NOMO-1 treated with dmso at 0.1 percent for 144 hours (cell line): ENCODE data around the gene ACSBG1.

Experiments
- DNase-seq: peaks from one replicate; lab custom pipeline; 2025; ENCODE audit not compliant: unreplicated experiment; lab: John Stamatoyannopoulos, UW

The ACSBG1 gene, protein sequence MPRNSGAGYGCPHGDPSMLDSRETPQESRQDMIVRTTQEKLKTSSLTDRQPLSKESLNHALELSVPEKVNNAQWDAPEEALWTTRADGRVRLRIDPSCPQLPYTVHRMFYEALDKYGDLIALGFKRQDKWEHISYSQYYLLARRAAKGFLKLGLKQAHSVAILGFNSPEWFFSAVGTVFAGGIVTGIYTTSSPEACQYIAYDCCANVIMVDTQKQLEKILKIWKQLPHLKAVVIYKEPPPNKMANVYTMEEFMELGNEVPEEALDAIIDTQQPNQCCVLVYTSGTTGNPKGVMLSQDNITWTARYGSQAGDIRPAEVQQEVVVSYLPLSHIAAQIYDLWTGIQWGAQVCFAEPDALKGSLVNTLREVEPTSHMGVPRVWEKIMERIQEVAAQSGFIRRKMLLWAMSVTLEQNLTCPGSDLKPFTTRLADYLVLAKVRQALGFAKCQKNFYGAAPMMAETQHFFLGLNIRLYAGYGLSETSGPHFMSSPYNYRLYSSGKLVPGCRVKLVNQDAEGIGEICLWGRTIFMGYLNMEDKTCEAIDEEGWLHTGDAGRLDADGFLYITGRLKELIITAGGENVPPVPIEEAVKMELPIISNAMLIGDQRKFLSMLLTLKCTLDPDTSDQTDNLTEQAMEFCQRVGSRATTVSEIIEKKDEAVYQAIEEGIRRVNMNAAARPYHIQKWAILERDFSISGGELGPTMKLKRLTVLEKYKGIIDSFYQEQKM

GRCh38 chr15:78234515-78235040, at the start of gene ACSBG1:
ACSBG1 (minus strand) TSS chr15:78234565; CDS start chr15:78234501, 64 bp downstream.
- DNase-seq = no peak

- no peak for DNase-seq
Measured at GRCh38 chr15:78282324-78282723, 48.0 kb upstream of the ACSBG1 start.

- DNase-seq = no peak
Measured at GRCh38 chr15:78280319-78281072, 46.1 kb upstream of the ACSBG1 start.

- DNase-seq = no peak
Measured at GRCh38 chr15:78276064-78276943, 41.9 kb upstream of the ACSBG1 start.

DNA sequence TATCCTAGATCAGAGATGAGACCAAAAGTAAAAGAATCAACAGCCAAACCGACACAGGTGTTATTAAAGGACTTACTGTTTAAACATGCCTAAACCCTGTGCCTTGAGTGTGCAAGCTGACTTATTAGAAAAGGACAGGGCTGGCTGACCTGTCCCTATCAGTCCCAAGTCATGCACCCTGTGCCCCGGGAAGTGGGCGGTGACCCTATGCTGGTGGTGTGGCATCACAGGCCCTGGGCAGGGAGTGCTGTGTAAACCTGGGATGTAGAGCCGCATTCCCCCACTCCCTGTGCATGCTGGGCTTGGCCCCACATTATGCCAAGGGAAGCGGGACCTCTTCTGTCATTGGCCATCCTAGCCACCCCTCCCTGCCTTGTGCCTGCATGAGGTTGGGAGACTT, 40.6 kb upstream of the ACSBG1 start:
- no peak for DNase-seq

GRCh38 chr15:78272776-78273175, 38.4 kb upstream of the ACSBG1 start:
- no peak for DNase-seq

DNA sequence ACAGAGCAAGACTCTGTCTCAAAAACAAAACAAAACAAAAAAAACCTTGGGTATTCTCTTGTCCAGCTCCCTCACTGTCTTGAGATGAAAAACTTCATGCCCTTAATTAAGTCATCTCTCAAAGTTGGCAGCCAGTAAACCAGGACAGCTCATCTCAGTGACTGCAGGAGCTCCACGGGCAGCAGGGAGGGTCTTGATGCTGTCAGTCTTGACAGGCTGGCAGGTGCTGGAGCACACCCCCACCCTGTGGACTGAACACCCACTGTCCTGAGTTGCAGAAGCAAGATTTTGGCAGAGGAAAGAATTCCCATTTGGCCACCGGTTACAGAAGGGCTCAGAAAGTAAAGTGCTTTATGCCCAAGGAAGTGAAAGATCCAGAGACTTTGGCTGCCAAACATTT, 38.0 kb upstream of the ACSBG1 start:
- DNase-seq = no peak

DNA sequence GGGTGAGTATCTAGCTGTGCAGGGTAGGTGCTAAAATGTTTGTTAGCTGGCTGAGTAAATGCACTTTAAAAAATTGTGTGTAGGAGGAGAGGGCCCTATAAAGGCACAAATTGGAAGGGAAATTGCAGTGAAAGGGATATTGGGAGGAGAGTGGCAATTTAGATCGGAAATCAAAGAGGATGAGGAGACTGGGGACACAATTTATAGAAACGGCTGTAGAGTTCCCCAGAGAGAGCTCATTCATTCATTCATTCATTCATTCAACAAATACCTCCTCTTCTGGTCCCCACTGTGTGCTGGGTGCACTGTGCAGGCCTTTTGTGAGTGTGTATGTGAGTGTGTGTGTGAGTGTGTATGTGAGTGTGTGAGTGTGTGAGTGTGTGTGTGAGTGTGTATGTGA, 32.4 kb upstream of the ACSBG1 start:
- no peak for DNase-seq

DNA sequence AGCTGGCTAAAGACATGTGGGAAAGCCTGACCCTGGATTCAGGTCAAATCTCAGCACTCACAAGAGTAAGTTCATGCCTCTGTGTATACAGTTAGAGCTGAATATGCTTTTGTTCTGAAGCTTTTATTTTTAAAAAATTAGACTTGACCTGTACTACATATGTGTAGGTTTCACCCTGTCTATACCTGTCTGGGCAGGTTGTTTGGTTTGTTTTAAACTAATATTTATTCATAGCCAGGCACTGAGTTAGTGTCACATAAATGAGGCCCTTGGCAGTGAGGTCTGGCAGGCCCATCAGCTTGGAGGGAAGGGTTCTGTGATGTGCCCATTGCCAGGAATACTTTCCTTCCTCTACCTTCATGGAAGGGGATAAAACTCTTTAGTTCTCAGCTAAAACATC, 31.9 kb upstream of the ACSBG1 start:
- DNase-seq = no peak

- DNase-seq = no peak
Measured at GRCh38 chr15:78265752-78266224, 31.4 kb upstream of the ACSBG1 start.

DNA sequence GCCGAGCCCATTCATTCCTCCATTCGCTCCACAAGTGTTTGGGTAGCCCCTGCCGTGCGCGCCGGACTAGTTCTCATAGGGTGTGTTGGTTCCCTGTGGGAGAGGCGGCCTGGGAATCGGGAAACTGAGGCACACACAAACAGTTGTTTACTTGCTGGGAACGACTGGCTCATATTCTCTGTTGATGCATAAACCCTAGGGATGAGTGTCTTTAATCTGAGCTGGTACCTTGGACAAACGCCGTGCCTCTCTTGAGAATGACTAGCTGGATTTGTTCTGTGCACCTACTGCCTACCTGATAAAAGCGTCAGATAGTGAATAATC, 30.7 kb upstream of the ACSBG1 start:
- no peak for DNase-seq

GRCh38 chr15:78264304-78265136, 30.2 kb upstream of the ACSBG1 start, which contains the start of gene DNAJA4:
DNAJA4 (plus strand) TSS chr15:78264562; CDS start chr15:78264764, 202 bp downstream.
- DNase-seq = peak; percentile 26

DNA sequence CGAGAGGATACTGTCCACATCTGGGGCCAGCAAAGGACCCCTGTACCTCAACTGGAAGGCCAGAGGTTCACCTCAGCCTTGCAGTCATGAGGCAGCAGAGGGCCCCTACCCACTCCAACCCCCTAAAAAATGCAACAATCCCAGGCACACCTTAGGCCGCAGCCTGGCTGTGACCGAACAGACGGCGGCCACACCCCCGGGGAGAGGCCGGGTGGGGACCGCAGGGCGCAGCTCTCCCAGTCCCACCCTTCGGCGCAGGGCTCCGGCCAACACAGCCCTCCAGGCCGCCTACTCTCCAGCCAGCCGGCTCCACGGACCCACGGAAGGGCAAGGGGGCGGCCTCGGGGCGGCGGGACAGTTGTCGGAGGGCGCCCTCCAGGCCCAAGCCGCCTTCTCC, 29.5 kb upstream of the ACSBG1 start:
- DNase-seq = no peak

GRCh38 chr15:78263351-78263781, 29.0 kb upstream of the ACSBG1 start:
- DNase-seq = no peak

- no peak for DNase-seq
Measured at GRCh38 chr15:78261062-78261461, 26.7 kb upstream of the ACSBG1 start.

DNA sequence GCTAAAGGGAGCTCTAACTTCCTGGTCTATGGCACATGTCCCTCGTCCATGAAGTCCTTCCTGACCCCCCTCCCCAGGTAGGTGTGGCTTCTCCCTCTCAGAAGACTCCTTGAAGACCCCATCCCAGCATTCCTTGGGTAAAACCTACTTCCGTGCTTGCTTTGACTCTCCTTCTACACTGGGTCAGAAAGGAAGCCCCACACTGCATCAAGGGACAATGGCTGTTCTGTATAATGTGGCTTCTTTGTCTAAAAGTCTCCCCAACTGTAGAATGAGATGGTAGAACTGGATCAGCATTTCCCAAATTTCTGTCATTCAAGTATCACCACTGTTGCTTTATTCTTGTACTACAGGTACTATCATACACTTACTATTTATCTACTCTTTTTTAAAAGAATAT, 26.1 kb upstream of the ACSBG1 start:
- DNase-seq = no peak

DNA sequence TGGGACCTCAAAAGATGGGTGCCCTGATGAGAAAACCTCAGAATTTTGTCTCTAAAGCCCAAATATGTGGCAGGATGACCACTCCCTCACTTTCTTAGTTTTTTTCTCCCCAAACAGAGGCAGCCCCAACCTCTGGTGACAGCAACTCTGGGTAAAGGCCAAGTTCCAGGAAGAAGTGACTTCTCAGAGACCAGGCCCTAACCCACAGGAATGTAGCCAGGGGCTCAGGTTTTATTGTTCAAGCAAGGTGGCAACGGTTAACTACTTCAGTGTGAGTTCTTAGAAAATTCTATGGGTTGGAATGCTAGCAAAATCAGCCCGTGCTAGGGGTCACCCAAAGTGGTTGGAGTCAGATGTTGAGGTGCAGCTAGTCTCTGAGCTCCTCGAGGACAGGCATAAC, 24.9 kb upstream of the ACSBG1 start:
- no peak for DNase-seq

- no peak for DNase-seq
Measured at GRCh38 chr15:78257681-78258080, 23.3 kb upstream of the ACSBG1 start.

DNA sequence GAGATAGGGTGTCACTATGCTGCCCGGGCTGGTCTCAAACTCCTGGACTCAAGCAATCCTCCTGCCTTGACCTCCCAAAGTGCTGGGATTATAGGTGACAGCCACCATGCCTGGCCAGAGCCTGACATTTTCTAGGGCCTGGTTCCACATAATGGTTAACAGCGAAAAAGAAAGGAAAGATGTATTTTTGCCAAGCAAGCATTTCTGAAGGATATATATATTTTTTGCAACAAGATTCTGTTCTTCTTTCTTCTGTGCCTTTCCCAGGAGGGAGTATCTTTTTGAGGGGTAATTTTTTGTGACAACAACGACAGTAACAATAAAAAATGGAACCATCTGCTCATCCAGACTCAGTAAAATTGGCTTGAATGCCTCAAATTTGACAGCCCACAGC, 21.7 kb upstream of the ACSBG1 start:
- DNase-seq = no peak
